SK-N-MC (cell line): ENCODE results near the gene FADS1.

Experiments
- EZH2 ChIP-seq: fragments of 200-600 bp; sonication (generic); IDR thresholded peaks from one replicate; pipeline ENCODE4 v1.6.1; 2017; ENCODE audit warnings: antibody characterized with exemption
- POLR2AphosphoS5 ChIP-seq: IDR thresholded peaks from 2 replicates; pipeline ENCODE4 v1.6.1; 2012; ENCODE audit warnings: mild to moderate bottlenecking, low read depth, low read length, borderline replicate concordance

- TF ChIP-seq EZH2 (no peak), POLR2AphosphoS5 (no peak)
These were observed 834 bp upstream of the FADS1 start for GRCh38 chr11:61817471-61818202.
